GM18499 (cell line): ENCODE data around the gene TIMD4.
"Not testable (repeated sequence)": the region's sequence is repeated elsewhere in the genome, so short reads cannot be mapped to it uniquely, and the experiment has no call there.

Experiments used
- ATAC-seq: cut with Tn5 transposase; IDR thresholded peaks from one replicate; pipeline ENCODE4 v1.9.1; 2021; ENCODE audit warnings: moderate number of reproducible peaks; ENCODE audit not compliant: insufficient read depth, unreplicated experiment

Gene TIMD4

GRCh38 chr5:156925767-156926166 lies 37.3 kb downstream of the TIMD4 start:
- not testable (repeated sequence) for ATAC-seq

GRCh38 chr5:156922207-156922792 lies 40.7 kb downstream of the TIMD4 start:
- ATAC-seq = peak; percentile 30

DNA sequence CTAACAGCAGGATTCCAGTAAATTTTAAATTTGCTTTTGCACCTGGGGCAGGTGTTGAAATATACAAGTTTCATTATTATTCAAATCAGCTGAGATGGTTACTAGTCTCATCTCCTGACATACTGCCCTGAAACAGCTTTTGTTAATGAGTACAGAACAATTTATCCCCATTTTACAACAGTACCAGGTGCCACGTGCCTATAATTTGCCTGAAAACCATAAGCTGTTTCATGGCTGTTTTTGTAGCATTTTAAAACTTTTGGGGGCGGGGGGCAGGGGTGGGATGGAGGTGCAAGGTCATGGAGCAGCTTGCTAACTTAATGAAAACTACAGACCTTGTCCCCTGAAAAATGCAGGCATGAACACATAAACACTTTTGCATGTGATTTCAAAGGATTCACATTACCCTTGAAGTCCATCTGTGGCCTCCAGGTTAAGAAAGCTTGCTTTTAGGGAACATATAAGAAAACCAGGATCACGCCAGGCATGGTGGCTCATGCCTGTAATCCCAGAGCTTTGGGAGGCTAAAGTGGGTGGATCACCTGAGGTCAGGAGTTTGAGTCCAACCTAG lies 42.1 kb downstream of the TIMD4 start:
- ATAC-seq = peak; percentile 33

- ATAC-seq = peak; percentile 39
Measured at GRCh38 chr5:156920042-156920860, 42.8 kb downstream of the TIMD4 start.

- no peak for ATAC-seq
Measured at GRCh38 chr5:156918311-156918845, 44.6 kb downstream of the TIMD4 start.

DNA sequence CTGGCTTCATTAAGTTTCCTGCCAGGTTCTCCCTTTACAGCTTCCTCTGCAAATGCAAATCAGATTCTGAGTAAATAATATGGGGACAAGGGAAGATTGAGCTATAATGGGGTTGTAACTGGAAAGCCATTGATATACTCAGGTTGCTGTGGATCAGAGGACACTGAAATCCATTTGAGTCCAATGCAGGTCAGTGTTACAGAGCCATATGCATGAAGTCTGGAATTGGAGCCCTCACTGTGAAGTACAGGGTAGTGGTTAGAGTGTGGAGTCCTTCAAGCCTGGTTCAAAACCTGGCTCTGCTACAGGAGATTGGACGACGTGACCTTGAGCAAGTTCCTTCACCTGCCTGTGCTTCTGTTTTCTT lies 48.7 kb downstream of the TIMD4 start:
- ATAC-seq = no peak

DNA sequence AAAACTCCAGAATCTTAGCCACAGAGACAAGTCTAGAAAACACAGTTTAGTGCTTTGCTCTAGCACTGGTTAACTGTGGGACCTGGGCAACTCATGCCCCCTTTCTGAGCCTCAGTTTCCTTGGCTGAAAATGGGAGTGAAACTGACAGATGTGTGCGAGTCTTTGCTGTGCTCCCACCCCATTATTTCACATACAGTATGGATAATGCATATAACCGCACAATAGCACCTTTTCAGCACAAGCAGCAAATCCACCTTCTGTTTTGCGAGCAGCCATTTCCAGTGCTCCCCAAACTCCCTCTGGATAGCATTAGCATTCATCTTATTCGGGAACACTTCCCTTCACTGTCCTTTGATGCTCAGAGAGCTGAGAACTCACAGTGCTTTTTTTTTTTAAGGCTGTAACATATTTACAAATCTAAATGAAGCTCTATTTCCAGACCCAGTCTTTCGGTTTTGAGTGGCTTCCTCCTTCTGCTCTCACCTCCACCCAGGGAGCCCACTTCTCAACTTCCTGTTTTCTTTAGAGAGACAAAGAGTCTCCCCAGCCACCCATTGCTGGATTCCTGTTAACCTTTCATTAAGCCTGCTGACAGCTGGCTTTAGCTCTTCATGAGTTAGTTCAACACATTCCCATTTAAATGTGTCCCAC lies 49.2 kb downstream of the TIMD4 start:
- peak; percentile 90 for ATAC-seq

DNA sequence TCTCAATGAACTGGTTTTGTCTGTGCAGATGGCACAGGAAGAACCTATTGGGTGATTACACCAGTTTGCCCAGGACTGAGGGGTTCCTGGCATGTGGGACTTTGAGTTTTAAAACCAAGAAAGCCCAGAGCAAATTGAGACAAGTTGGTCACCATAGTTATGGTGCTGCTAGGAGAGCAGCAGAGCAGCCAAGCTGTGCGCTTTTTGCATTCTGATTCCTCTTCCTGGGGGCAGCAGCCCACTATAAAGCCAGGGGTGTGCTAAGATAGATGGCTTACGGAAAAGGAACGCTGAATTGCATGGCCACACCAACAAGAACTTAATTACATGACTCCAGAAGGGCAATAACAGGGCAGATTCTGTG lies 49.7 kb downstream of the TIMD4 start:
- ATAC-seq = no peak

DNA sequence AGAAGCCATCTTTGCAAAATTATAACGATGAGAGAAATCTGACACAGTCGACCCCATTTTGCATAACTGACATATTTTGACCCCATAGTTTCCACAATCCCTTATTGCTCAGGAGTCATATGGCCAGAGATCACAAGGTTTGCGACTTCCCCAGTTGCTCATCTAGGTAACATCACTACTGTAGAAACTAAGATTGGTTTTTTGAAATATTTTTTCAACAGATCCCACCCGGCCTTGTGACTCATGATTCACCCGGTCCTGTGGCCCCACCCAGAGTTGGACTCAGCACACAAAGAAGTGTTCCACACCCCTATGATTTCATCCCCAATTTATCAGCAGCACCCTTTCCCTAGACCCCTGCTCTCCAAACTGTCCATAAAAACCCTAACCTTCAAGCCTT lies 50.2 kb downstream of the TIMD4 start:
- ATAC-seq = no peak

DNA sequence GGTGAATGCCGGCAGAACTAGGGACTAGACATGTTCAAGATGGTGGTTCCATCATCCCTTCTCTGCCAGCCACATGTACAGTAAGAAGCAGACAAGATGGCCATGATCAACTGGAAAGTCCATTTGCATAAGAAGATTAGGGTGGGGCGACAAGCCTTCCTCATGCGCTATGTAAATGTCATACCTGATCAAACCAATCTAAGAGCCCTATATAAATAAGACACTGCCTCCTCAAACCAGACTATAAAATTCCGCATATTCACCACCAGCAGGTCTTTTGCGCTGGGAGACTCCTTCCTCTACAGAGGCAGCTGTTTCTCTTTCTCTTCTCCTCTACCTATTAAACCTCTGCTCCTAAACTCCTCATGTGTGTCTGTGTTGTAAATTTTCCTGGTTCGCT lies 53.8 kb downstream of the TIMD4 start:
- ATAC-seq = no peak

DNA sequence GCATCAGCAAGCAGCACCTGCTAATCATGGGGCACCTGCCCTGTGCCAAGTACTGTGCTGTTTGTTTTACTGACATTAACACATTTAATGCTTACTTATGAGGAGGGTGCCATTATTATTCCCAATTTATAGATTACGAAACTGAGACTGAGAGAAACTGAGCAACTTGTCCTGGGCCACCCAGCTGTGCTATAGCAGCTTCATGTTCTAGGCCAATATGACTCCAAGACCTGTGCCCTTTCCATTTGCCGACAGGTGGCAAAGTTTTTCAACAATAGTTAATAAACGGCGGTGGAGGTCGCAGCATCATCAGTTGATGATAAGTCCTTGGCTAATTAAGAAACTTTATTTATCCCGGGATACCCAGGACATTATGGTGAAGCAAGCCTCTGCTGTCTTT lies 55.4 kb downstream of the TIMD4 start:
- no peak for ATAC-seq

GRCh38 chr5:156906807-156907206 lies 56.2 kb downstream of the TIMD4 start:
- ATAC-seq = no peak

GRCh38 chr5:156896546-156896945 lies 66.5 kb downstream of the TIMD4 start:
- no peak for ATAC-seq

DNA sequence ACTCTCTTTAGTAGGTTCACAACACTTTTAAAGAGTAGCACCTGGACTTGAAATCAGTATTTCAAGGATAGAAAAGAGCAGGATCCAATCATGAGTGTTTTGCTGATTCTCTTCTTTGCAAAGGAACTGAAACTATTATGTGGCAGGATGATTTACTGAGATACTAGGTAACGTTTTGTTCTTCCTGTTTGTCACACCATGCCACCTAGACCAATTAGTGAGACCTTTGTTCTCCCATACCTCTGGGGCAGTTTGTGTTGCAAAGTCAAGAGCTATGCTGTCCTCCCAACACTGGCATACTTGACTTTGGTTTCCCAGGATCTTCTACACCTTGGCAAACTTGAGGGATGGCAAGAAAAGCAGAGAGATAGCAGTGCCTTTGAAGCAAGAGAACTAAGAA lies 69.5 kb downstream of the TIMD4 start:
- no peak for ATAC-seq

- ATAC-seq = no peak
Measured at GRCh38 chr5:156892864-156893263, 70.2 kb downstream of the TIMD4 start.

DNA sequence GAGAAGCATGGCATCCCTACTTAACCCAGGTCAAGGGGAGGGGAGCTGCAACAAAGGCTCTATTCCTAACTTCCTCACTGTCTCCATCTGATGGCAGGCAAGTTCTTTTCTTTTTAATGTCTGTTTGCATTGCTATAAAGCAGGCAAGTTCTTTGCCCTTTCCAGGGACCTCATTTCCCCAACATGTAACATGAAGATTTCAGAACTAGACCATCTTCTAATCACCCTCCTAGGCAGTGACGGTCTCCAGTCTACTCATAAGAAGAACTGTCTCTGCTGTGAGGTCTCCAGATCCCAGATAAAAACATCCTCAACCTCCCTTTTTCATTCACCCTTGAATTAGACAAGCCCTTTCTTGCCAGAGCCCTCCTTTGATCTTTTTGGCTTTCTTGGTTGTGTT lies 70.8 kb downstream of the TIMD4 start:
- no peak for ATAC-seq

DNA sequence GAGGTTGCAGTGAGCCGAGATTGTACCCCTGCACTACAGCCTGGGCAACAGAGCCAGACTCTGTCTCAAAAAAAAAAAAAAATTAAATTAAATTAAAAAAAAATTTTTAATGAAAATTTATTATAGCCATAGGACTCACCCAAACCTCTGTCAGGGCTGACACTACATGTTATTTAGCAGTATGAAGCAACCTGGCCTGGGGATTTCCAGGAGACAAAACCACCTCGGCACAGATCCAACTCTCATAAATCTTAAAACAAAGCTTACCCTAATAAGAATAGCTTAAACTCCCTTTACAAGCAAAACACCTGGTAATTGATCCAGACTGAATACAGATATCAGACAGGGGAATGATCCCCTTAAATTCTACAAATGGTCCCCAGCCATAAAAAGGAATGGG lies 74.5 kb downstream of the TIMD4 start:
- ATAC-seq = no peak

DNA sequence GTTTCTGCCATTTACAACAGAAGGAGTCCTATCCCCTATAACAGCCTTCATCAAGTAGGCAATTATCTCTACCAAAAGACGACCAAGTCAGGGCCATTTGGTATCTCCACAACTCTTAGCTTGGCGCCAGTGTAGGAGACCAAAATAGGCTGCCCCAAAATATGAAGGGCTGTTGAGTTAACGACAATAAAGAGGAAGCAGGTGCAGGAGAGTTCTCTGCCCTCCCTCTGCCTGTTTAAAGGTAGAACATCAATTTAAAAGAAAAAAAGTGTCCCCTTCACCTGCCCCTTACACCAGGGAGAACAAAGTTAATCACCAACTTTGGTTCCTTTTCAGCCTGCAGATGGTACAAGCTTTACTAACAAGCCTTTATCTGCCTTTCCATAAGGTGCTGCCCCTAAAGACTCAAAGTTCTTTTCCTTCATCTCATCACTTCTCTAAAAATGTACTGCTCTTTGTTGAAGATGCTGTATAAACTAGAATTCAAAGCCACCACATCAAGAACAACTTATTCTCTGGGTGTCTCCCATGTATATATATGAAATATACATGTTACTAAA lies 79.6 kb downstream of the TIMD4 start:
- no peak for ATAC-seq

DNA sequence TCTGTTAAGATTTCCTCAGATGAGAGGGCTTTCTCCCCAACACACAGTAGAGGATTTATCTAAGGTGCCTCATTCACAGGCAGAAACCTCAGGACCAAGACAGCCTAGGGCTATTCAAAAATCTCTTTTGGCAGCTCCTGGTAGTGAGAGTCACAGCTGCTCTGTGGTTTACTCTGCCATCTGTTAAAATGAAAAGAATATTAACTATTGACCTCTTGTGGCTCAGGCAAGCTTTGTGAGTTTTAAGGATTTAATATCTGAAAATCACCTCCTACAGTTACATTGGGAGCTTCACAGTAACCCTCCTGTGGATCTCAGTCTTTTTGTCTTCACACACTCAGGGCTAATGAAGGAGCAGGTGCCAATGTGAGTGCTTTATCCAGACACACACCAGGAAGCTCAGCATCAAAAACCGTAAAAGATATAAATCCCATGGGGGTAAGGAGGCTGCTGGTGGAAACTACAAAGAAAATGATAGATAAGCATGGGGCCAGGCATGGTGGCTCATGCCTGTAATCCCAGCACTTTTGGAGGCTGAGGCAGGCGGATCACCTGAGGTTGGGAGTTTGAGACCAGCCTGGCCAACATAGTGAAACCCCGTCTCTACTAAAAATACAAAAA lies 83.3 kb downstream of the TIMD4 start:
- peak; percentile 91 for ATAC-seq

DNA sequence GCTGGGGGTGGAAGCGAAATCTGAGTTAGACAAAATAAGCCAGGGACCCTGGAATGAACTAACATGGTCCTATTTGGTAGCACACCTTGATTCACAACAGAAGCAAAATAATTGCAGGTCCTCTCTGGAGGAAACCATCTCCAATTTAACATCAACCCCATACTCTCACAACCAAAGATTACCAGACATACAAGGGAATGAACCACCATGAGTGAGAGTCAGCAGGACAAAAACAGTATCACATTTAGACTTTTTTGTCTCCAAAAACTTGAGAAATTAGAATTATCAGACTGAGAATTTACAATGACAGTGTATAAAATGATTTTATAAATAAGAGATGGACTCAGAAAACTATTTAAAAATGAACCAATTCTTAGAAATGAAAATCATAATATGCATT lies 91.8 kb downstream of the TIMD4 start:
- no peak for ATAC-seq
